AG09309 (cell line): ENCODE results near the gene SEL1L.
"Not testable (repeated sequence)": the region's sequence is repeated elsewhere in the genome, so short reads cannot be mapped to it uniquely, and the experiment has no call there.

Experiments used
- DNase-seq: peaks from one replicate; pipeline ENCODE4 v3.0.0-alpha.2; 2010; ENCODE audit warnings: low read depth
- H3K4me3 ChIP-seq: 2 replicates; pipeline ENCODE4 v1.5.1; 2011; ENCODE audit warnings: mild to moderate bottlenecking, low read depth, low read length, moderate library complexity; ENCODE audit not compliant: control insufficient read depth
- TF ChIP-seq, protein P1 (sequence below): IDR thresholded peaks from 2 replicates; pipeline ENCODE4 v1.5.1; 2011; ENCODE audit warnings: mild to moderate bottlenecking, low read depth, low read length, inconsistent platforms; ENCODE audit not compliant: insufficient read depth, control insufficient read depth; ENCODE audit errors: missing control alignments

The SEL1L gene

DNA sequence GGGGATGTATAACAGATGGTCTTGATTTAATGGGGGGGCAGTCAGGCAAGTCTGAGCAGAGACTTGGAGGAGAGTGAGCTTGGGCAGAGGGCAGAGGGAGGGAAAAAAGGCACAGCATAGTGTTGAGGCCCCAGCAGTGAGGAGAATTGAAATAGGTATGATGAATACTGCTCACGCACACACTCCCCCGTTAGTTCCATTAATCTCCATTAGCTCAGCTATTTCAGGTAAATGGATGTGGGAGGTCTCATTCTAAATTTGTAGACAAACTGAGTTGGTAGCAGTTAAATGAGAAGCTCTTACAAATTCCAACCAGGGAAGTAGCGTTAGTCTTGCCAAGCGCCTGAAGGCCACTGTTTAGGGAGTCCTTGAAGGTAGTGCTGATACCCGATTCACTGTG lies 66.8 kb downstream of the SEL1L start:
- no peak for DNase-seq
- TF ChIP-seq, protein P1, sequence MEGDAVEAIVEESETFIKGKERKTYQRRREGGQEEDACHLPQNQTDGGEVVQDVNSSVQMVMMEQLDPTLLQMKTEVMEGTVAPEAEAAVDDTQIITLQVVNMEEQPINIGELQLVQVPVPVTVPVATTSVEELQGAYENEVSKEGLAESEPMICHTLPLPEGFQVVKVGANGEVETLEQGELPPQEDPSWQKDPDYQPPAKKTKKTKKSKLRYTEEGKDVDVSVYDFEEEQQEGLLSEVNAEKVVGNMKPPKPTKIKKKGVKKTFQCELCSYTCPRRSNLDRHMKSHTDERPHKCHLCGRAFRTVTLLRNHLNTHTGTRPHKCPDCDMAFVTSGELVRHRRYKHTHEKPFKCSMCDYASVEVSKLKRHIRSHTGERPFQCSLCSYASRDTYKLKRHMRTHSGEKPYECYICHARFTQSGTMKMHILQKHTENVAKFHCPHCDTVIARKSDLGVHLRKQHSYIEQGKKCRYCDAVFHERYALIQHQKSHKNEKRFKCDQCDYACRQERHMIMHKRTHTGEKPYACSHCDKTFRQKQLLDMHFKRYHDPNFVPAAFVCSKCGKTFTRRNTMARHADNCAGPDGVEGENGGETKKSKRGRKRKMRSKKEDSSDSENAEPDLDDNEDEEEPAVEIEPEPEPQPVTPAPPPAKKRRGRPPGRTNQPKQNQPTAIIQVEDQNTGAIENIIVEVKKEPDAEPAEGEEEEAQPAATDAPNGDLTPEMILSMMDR: no peak
- no peak overlapping the region for H3K4me3 ChIP-seq

DNA sequence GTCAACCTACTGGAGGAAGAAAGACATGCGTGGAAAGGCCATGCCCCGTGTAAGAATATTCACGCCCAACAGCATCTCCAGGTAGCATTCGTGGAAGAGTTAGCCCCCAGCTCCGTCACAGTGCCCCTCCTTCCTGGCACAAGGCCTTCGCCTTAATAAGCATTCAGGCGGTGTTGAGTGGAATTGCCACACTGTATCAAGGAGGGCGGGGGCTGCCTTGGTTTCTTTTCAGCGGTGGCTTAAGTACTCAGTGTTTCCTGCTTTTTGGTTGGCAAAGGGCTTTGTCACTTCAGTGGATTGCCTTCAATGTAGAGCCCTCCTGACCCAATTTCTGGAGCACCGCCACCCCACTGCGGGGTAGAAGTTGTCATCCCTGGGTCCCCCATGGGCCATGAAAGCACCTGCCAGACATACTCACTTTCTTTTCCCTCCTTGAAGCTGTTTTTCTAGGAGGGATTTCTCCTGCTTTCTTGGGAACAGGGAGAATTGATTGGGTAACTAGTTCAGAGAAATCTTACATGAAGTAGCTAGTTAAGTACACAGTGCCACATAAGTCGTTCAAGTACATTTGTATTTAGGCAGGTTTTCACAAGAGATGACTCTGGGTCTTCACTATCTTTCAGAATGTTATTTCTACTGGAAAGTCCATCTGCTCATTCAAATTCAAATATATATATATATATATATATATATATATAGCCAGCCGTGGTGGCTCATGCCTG lies 68.0 kb downstream of the SEL1L start:
- no peak overlapping the region for H3K4me3 ChIP-seq
- no peak for DNase-seq
- TF ChIP-seq, protein P1: no peak

DNA sequence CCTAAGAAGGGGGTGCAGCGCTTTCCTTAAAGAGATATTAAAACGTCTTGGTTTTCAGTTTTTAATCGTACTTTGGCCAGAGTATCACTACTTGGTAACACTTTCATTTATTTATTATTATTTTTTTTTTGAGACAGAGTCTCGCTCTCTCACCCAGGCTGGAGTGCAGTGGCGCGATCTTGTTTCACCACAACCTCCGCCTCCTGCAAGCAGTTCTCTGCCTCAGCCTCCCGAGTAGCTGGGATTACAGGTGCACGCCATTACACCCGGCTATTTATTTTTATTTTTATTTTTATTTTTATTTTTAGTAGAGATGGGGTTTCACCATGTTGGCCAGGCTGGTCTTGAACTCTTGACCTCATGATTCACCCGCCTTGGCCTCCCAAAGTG lies 68.7 kb downstream of the SEL1L start:
- peak overlapping the region; percentile 34 for H3K4me3 ChIP-seq

DNA sequence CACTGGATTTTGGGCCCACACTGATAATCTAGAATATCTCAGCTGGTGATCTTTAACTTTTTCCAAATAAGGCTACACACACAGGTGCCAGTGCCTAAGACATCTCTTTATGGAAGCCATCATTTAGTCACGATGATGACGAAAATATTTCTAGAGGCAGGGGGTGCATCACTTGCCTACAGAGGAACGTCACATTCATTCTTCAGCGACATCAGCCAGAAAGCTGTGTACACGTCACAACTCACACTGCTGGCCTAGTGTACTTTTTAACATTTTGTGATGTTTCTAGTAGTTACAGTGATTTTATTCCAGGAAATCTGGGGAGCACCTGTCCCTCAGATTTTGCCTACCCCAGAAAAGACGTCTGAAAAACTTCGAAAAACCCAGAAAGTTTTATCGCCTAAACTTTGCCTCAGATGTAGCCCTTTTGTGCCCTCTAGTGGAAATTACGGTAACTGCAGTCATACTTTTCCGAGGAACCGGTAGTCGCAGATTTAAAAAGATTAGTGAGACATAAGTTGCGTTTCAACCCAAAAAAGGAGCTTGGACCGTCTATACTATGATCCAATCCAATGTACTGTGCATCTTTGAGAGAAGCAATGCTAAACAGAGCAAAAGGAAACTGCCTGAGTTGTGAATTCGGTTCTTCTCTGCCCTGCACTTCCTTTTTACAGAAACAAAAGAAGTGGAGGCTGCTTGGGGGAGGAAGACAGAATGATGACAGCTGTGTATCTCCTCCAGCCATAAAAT lies 69.2 kb downstream of the SEL1L start:
- TF ChIP-seq, protein P1: peak; percentile 79
- peak; percentile 14 for DNase-seq
- H3K4me3 ChIP-seq: peak overlapping the region; percentile 34

More for the DNA sequence above, 68.7 kb downstream of the SEL1L start:
- not testable (repeated sequence) for DNase-seq

DNA sequence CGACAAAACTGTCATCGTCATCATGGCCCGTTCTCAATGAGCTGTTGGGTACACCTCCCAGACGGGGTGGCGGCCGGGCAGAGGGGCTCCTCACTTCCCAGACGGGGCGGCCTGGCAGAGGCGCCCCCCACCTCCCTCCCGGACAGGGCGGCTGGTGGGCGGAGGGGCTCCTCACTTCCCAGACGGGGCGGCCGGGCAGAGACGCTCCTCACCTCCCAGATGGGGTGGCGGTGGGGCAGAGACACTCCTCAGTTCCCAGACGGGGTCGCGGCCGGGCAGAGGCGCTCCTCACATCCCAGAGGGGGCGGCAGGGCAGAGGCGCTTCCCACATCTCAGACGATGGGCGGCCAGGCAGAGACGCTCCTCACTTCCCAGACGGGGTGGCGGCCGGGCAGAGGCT lies 71.3 kb downstream of the SEL1L start:
- not testable (repeated sequence) for H3K4me3 ChIP-seq, DNase-seq

DNA sequence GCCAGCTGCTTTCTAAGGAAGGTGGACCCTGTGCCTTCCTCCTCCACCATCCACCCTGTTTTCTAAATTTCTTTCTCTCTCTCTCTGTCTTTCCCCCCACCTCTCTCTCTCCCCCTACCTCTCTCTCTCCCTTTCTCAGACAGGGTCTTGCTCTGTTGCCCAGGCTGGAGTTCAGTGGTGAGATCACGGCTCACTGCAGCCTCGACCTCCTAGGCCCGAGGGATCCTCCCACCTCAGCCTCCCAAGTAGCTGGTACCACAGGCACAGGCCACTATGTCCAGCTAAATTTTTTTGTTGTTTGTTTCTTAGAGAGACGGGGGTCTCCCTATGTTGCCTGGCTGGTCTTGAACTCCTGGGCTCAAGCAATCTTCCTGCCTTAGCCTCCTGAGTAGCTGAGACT lies 73.7 kb downstream of the SEL1L start:
- DNase-seq: no peak
- TF ChIP-seq, protein P1: no peak
- H3K4me3 ChIP-seq: no peak overlapping the region

DNA sequence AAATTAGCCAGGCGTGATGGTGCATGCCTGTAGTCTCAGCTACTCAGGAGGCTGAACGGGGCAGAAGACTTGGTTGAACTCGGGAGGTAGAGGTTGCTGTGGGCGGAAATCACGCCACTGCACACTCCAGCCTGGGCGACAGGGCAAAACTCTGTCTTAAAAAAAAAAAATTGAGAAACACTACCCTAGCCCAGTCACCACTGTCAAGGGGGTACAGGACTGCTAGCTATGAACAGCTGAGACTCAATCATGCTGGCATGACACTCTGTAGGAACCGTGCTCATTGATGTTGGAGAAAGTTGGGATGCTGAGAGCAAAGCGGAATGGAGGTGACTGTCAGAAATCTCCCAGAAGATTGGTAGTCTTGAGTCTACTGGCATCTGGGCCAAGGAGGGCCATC lies 75.3 kb downstream of the SEL1L start:
- TF ChIP-seq, protein P1: no peak
- H3K4me3 ChIP-seq: no peak overlapping the region
- no peak for DNase-seq
